Retina (tissue), 1 donor: Measurements from ENCODE around the gene TNFSF13.
"Not testable (repeated sequence)": the region's sequence is repeated elsewhere in the genome, so short reads cannot be mapped to it uniquely, and the experiment has no call there.

Source experiments
- DNase-seq: peaks from one replicate; pipeline ENCODE4 v3.0.0-alpha.2; 2016

TNFSF13 gene

GRCh38 chr17:7592422-7593021, 34.0 kb downstream of the TNFSF13 start:
- DNase-seq, result no peak

- DNase-seq, result no peak
Measured at GRCh38 chr17:7593296-7593695, 34.7 kb downstream of the TNFSF13 start.

- DNase-seq, result not testable (repeated sequence)
Measured at GRCh38 chr17:7597561-7597960, 39.0 kb downstream of the TNFSF13 start.

DNA sequence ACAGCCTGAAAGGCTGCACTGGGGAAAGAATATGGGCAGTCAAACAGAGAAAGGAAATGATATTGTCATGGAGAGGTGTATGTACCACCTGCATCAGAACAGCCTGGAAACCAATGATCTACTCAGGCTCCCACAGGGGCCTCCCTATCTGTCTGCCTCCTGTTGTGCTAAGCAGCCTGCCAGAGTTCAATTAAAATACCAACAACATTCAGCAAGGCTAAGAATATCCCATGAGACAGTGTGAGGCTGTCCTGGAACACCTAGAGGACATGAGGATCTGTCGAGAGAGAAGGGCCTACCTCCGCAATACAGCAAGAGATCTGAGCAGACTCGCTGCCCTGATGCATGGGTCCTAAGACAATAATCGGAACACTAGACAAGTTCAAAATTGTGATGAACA, 47.7 kb downstream of the TNFSF13 start:
- DNase-seq, result no peak

- no peak for DNase-seq
Measured at GRCh38 chr17:7610641-7611040, 52.1 kb downstream of the TNFSF13 start.
